ENCODE results near the gene ATP23. TPM values are rescaled to one million over a fixed set of nuclear protein-coding genes. Genes with fewer than 3 reads are reported as not detected.

The ATP23 gene
- total and polyA plus RNA-seq, 5 donors: 6.4 to 14.3 (median 10.0) TPM

GRCh38 chr12:58008634-58009033, 67.3 kb downstream of the ATP23 start:
- ATAC-seq (no peak), DNase-seq (no peak)
- 42% methylated on average over 3 of the region's 3 CpGs for WGBS
- Histone ChIP-seq H3K9me3 (ENCODE audit: control insufficient read depth, low read length) (no peaks in the 10 kb centered on the region), H3K4me3 (ENCODE audit: low read length) (no peak overlapping the region), H3K27me3 (ENCODE audit: control insufficient read depth, insufficient read depth) (no peaks in the 10 kb centered on the region), H3K27ac (ENCODE audit: low read length) (no peak overlapping the region), H3K4me1 (ENCODE audit: control insufficient read depth, insufficient read depth, low read length) (no peaks in the 10 kb centered on the region)
- intact Hi-C loops (cut with DNase I): no loop called here

Other genes starting within 250 kb of the ATP23 start
- gene OS9, start 247.4 kb upstream of the ATP23 start, total RNA-seq: 100 to 1,000 TPM; 145 to 168 (median 154) TPM
- gene OS9, start 247.4 kb upstream of the ATP23 start, polyA plus RNA-seq: 127 TPM
- under 1 TPM; 0.53 to 0.91 (median 0.72) TPM for gene AGAP2, start 202.8 kb upstream of the ATP23 start, total RNA-seq
- gene AGAP2, start 202.8 kb upstream of the ATP23 start, polyA plus RNA-seq: 1.7 TPM
- 10 to 100 TPM; 31.5 to 41.3 (median 34.5) TPM for gene TSPAN31, start 196.5 kb upstream of the ATP23 start, total RNA-seq
- 43.9 TPM for gene TSPAN31, start 196.5 kb upstream of the ATP23 start, polyA plus RNA-seq
- 10 to 100 TPM; 50.9 to 53.9 (median 53.4) TPM for gene CDK4, start 189.3 kb upstream of the ATP23 start, total RNA-seq
- gene CDK4, start 189.3 kb upstream of the ATP23 start, polyA plus RNA-seq: 29.7 TPM
- gene MARCHF9, start 186.5 kb upstream of the ATP23 start, total RNA-seq: 10 to 100 TPM; 15.2 to 17.8 (median 16.4) TPM
- gene MARCHF9, start 186.5 kb upstream of the ATP23 start, polyA plus RNA-seq: 14.3 TPM
- under 1 TPM in 3 of 4 donors, not detected in 1; 0.12 to 0.22 (median 0.14) TPM for gene CYP27B1, start 174.5 kb upstream of the ATP23 start, total RNA-seq
- 0.18 TPM for gene CYP27B1, start 174.5 kb upstream of the ATP23 start, polyA plus RNA-seq
- 10 to 100 TPM in 1 of 4 donors, 1 to 10 TPM in 3; 5.7 to 15.8 (median 8.5) TPM for gene METTL1, start 169.5 kb upstream of the ATP23 start, total RNA-seq
- 6.3 TPM for gene METTL1, start 169.5 kb upstream of the ATP23 start, polyA plus RNA-seq
- 1 to 10 TPM; 2.1 to 3.1 (median 2.6) TPM for gene EEF1AKMT3, start 169.0 kb upstream of the ATP23 start, total RNA-seq
- gene EEF1AKMT3, start 169.0 kb upstream of the ATP23 start, polyA plus RNA-seq: 0.95 TPM
- gene TSFM, start 158.8 kb upstream of the ATP23 start, total RNA-seq: 10 to 100 TPM; 28.9 to 36.1 (median 33.0) TPM
- 50.7 TPM for gene TSFM, start 158.8 kb upstream of the ATP23 start, polyA plus RNA-seq
- 1 to 10 TPM; 2.6 to 4.1 (median 3.2) TPM for gene AVIL, start 122.8 kb upstream of the ATP23 start, total RNA-seq
- gene AVIL, start 122.8 kb upstream of the ATP23 start, polyA plus RNA-seq: 3.2 TPM
- 100 to 1,000 TPM in 2 of 4 donors, 10 to 100 TPM in 2; 94.3 to 116 (median 103) TPM for gene CTDSP2, start 94.8 kb upstream of the ATP23 start, total RNA-seq
- gene CTDSP2, start 94.8 kb upstream of the ATP23 start, polyA plus RNA-seq: 41.7 TPM